HFF-Myc (cell line): ENCODE results near the gene ATP5F1E.

Experiments used
- DNase-seq: peaks from one replicate; pipeline ENCODE4 v3.0.0-alpha.2; 2011; ENCODE audit warnings: low read depth; ENCODE audit errors: extremely low read depth
- H3K4me3 ChIP-seq: replicated peaks from 2 replicates; pipeline ENCODE4 v1.5.1; 2011; ENCODE audit warnings: low read depth, mild to moderate bottlenecking, control low read depth, low read length
- TF ChIP-seq, protein P1 (sequence below): IDR thresholded peaks from 2 replicates; pipeline ENCODE4 v1.5.1; 2012; ENCODE audit warnings: mild to moderate bottlenecking, low read depth, low read length, control low read depth; ENCODE audit errors: missing control alignments

The ATP5F1E gene

GRCh38 chr20:59040667-59041066, 8.5 kb upstream of the ATP5F1E start:
- no peak for DNase-seq
- TF ChIP-seq, protein P1, sequence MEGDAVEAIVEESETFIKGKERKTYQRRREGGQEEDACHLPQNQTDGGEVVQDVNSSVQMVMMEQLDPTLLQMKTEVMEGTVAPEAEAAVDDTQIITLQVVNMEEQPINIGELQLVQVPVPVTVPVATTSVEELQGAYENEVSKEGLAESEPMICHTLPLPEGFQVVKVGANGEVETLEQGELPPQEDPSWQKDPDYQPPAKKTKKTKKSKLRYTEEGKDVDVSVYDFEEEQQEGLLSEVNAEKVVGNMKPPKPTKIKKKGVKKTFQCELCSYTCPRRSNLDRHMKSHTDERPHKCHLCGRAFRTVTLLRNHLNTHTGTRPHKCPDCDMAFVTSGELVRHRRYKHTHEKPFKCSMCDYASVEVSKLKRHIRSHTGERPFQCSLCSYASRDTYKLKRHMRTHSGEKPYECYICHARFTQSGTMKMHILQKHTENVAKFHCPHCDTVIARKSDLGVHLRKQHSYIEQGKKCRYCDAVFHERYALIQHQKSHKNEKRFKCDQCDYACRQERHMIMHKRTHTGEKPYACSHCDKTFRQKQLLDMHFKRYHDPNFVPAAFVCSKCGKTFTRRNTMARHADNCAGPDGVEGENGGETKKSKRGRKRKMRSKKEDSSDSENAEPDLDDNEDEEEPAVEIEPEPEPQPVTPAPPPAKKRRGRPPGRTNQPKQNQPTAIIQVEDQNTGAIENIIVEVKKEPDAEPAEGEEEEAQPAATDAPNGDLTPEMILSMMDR = no peak
- peak overlapping the region; percentile 85 for H3K4me3 ChIP-seq

DNA sequence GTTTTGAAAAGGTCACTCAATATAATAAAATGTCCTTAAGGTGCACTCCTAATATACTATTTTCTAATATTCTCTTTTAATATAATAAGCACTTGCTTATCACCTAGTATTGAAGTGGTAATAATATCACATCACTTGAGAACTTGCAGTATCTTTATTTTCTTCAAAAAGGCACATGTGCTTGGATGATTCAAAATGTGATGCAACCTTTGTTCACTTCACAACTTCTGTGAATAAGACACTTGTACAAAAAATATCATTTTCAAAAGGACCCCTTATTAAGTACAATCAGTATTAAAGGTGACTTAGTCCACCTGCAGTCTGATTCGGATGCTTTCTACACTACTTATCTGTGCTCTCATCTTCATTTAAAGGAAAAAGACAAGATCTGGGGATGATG, 7.1 kb upstream of the ATP5F1E start:
- no peak for DNase-seq
- TF ChIP-seq, protein P1 = no peak
- no peak overlapping the region for H3K4me3 ChIP-seq

DNA sequence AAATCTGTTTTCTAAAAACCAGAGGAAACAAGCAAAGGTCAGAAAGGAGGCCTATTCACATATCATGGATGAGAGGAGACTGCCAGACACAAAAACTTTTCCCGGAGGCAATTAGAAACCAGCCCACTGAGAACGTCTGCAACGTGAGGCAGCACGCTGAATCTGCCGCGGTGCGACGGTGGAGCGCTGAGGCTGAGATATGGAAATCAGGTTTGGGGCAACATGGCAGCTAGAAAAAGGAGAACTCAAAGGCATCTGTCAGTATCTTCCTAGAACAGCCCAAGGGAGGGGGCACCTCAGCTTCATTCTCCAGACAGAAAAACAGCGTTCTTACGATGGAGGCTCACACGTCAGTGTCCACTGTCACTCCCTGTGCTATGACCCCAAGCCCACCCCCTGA, 5.3 kb upstream of the ATP5F1E start:
- TF ChIP-seq, protein P1 = no peak
- DNase-seq = no peak

GRCh38 chr20:59035381-59035780, 3.2 kb upstream of the ATP5F1E start:
- no peak for DNase-seq
- TF ChIP-seq, protein P1 = no peak
- H3K4me3 ChIP-seq = no peak overlapping the region

More for the DNA sequence above, 5.3 kb upstream of the ATP5F1E start:
- no peak overlapping the region for H3K4me3 ChIP-seq

GRCh38 chr20:59033616-59034165, 1.6 kb upstream of the ATP5F1E start:
- TF ChIP-seq, protein P1 = no peak
- no peak for DNase-seq
- no peak overlapping the region for H3K4me3 ChIP-seq

DNA sequence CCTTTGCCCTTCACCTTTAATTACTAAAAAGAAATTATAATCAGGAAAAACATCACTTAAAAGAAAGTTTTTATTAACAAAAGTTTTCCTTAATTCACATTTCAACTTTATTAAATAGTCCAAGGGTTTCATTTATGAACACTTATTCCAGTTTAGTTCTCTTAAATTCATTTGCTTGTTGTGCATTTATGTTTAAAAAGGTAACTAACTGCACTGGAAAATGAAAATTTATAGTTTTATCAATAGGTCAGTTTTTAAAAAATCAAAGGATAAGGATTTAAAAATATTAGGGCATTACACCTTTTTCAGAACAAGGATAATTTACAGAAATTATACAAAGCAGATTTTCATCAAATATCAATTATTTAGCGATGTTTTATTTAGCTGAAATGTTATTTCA, 958 bp upstream of the ATP5F1E start:
- no peak for DNase-seq
- TF ChIP-seq, protein P1 = no peak
- peak overlapping the region; percentile 93 for H3K4me3 ChIP-seq

DNA sequence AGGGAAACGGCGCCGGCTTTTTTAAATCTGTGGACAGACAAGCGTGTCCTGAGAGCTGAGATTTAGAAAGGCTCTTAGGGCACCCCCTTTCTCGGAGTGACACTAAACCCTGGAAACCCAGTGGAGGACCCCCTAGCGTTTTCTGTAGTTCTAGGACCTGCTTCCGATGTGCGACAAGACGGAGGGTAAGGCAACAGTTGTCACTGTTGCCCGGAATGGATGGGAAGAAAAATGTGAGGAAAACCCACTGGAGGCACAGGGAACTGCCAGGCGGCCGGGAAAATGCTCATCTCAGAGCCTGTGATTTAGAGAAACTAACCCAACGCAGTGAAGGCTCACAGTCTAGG, 551 bp upstream of the ATP5F1E start:
- no peak for DNase-seq
- peak overlapping the region; percentile 93 for H3K4me3 ChIP-seq
- TF ChIP-seq, protein P1 = no peak
